K562 (cell line): Measurements from ENCODE around the gene RELL2. TPM values are rescaled to one million over a fixed set of nuclear protein-coding genes. Genes with fewer than 3 reads are reported as not detected.

ENCODE experiments used
- ETS2 ChIP-seq: IDR thresholded peaks from 2 replicates; pipeline ENCODE4 v1.6.1; 2016; ENCODE audit warnings: borderline replicate concordance, missing genetic modification characterization, mild to moderate bottlenecking, moderate library complexity, missing compliant biosample characterization; ENCODE audit not compliant: poor library complexity, severe bottlenecking
- GABPA ChIP-seq: fragments of 200-800 bp; sonication (Bioruptor generic); conservative IDR thresholded peaks from 2 replicates; pipeline ENCODE4 v1.6.1; 2016; ENCODE audit warnings: low read depth, missing genetic modification characterization, missing compliant biosample characterization
- HDAC1 ChIP-seq, 2 experiments: fragments of 450-650 bp; IDR thresholded peaks; 2 replicates each; pipeline ENCODE4 v1.6.1; 2016 to 2017; ENCODE audit warnings: inconsistent platforms in 1 of 2, mild to moderate bottlenecking in 1 of 2, moderate library complexity in 1 of 2
- HDGF ChIP-seq: fragments of 450-650 bp; IDR thresholded peaks from 2 replicates; pipeline ENCODE4 v1.6.1; 2016
- JUND ChIP-seq, 2 experiments: IDR thresholded peaks; 2 replicates in 1 of 2; 3 replicates in 1 of 2; pipeline ENCODE4 v1.6.1; 2011; ENCODE audit warnings: borderline replicate concordance in 2 of 2, low read depth in 2 of 2, low read length in 2 of 2, improper control_type of control experiment in 1 of 2, missing biosample characterization in 1 of 2, missing genetic modification characterization in 1 of 2, missing genetic modification reagents in 1 of 2
- MYC ChIP-seq, 2 experiments: fragments of 250-450 bp in 1 of 2; sonication (Bioruptor Pico) in 1 of 2; IDR thresholded peaks; 2 replicates each; pipeline versions ENCODE4 v1.5.1 to v1.6.1; 2012 to 2021; ENCODE audit warnings: low read depth in 2 of 2, borderline replicate concordance in 1 of 2, improper control_type of control experiment in 1 of 2, low read length in 1 of 2, mild to moderate bottlenecking in 1 of 2, moderate library complexity in 1 of 2
- SP1 ChIP-seq: sonication (generic); formaldehyde crosslinking; IDR thresholded peaks from 2 replicates; pipeline ENCODE4 v1.8.1; 2022; ENCODE audit warnings: mild to moderate bottlenecking, missing genetic modification reagents
- TAF1 ChIP-seq: IDR thresholded peaks from 2 replicates; pipeline ENCODE4 v1.6.1; 2011; ENCODE audit warnings: mild to moderate bottlenecking, low read length, moderate library complexity; ENCODE audit not compliant: insufficient read depth, control insufficient read depth, severe bottlenecking; ENCODE audit errors: extremely low read depth
- ZNF77 ChIP-seq: fragments of 250-450 bp; sonication (Bioruptor Pico); IDR thresholded peaks from 2 replicates; pipeline ENCODE4 v1.5.0; 2020
- polyA plus RNA-seq, 8 experiments: library from polyadenylated mRNA; depleted of rRNA in 4 of 8; stranded (reverse) in 5 of 8; unstranded in 3 of 8; fragments of >200 nt; fragmentation: Nextera tagmentation in 2 of 8; fragmentation: Illumina TruSeq in 1 of 8; extraction: Ambion mirVana in 2 of 8; extraction: Trizol in 1 of 8; gene quantifications; 2 replicates each; pipeline versions ENCODE4 v1.2.1 to v1.2.3, GENCODE V29; 2011 to 2014; ENCODE audit warnings: inconsistent platforms in 1 of 8, missing spikeins in 1 of 8
- total RNA-seq, 7 experiments: library from RNA; depleted of rRNA in 6 of 7; stranded (reverse); fragments of >200 nt in 6 of 7; fragmentation: Illumina TruSeq in 2 of 7; extraction: Trizol in 2 of 7; gene quantifications; 2 replicates each; pipeline versions ENCODE4 v1.2.1 to v1.2.3, GENCODE V29; 2011 to 2021; ENCODE audit warnings: low replicate concordance in 1 of 7
- TF ChIP-seq, protein P1 (sequence below): sonication (generic); formaldehyde crosslinking; IDR thresholded peaks from 2 replicates; pipeline ENCODE4 v1.8.0; 2022; ENCODE audit warnings: missing genetic modification reagents, mild to moderate bottlenecking, moderate library complexity, borderline replicate concordance
- TF ChIP-seq, protein P2 (sequence below): fragments of 200-800 bp; sonication (Bioruptor generic); IDR thresholded peaks from 2 replicates; pipeline ENCODE4 v1.6.1; 2016; ENCODE audit warnings: missing genetic modification characterization, missing compliant biosample characterization
- TF ChIP-seq, protein P3 (sequence below), 3 experiments: fragments of 200-800 bp in 1 of 3; fragments of 250-450 bp in 1 of 3; fragments of 450-650 bp in 1 of 3; sonication (Bioruptor Pico) in 1 of 3; sonication (Bioruptor generic) in 1 of 3; formaldehyde crosslinking in 1 of 3; IDR thresholded peaks; 2 replicates each; pipeline versions ENCODE4 v1.6.1 to v1.8.0; 2016 to 2022; ENCODE audit warnings: mild to moderate bottlenecking in 2 of 3, missing genetic modification characterization in 2 of 3, missing compliant biosample characterization in 1 of 3, moderate library complexity in 1 of 3

Gene RELL2
- total and polyA plus RNA-seq, 9 of the 15 experiments (the other 6 are each of a cell fraction or from before 2014, with no cell fraction given), result 0.06 to 36.0 (median 14.3) TPM

DNA sequence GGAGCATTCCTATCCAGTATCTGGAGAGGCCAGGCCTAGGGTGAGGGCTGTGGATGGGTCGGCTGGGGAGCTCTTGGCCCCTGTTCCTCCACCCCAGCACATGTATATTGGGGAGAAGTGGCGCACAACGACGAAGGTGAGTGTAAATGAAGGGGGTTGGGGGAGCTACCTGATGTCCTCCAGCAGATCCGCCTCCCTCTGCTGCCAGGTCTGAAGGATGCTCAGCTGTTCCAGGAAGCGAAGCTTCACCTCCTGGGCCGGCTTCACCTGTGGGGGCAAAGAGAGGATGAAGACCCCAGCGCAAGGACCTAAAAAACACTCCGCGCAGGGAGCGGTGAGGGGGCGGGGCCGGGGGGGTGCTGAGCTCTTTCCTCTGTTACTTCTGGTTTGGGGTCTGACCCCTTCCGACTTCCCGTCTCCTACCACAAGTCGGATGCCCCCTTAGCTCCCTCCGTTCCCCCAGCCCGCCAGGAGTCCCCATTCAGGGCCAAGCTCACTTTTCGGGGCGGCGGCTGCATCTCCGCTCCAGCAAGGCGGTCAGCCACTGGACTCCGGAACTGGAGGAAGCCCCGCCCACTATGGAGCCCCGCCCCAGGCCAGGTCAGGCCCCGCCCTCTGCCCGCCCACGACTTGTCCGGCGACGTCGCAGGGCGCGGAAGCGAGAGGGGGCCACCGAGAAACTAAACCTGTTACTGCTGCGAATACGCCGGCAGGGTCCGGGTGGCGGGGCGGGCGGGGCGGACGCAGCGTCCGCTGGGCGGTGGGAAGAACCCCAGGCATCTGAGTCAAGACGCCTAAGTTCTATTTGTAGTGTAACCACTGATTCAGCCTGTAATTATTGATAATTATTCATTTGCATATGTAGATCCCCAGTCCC lies 14.3 kb downstream of the RELL2 start, which contains the start of gene FCHSD1 (continued):
- TF ChIP-seq ETS2 (tag), result no peak
- no peak for TF ChIP-seq ZNF77 (CRISPR knock-in tag)
- TF ChIP-seq MYC (IDR thresholded peaks at IDR 0.05; ENCODE audit: low read depth, low read length), result no peak
- TF ChIP-seq MYC (CRISPR knock-in tag; IDR thresholded peaks at IDR 0.05; ENCODE audit: borderline replicate concordance, low read depth), result no peak
- TF ChIP-seq HDGF, result no peak
- TF ChIP-seq, protein P1, sequence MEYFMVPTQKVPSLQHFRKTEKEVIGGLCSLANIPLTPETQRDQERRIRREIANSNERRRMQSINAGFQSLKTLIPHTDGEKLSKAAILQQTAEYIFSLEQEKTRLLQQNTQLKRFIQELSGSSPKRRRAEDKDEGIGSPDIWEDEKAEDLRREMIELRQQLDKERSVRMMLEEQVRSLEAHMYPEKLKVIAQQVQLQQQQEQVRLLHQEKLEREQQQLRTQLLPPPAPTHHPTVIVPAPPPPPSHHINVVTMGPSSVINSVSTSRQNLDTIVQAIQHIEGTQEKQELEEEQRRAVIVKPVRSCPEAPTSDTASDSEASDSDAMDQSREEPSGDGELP (CRISPR knock-in tag), result 0 out of 2 replicates have a peak, but pooled peaks have one; percentile 31
- TF ChIP-seq GABPA (tag), result peak; percentile 39; the same call in 1 of the 2 replicates
- TF ChIP-seq SP1, result peak; percentile 81
- TF ChIP-seq JUND (IDR thresholded peaks at IDR 0.05; ENCODE audit: borderline replicate concordance, low read depth, low read length), result no peak
- no peak for TF ChIP-seq JUND (tag; IDR thresholded peaks at IDR 0.05; ENCODE audit: borderline replicate concordance, low read depth, low read length)
- TF ChIP-seq TAF1, result peak; percentile 65
- peak in 1 of 2 experiments; percentile 33; a peak in 1 of 4 replicates for TF ChIP-seq HDAC1 (IDR thresholded peaks at IDR 0.05)
- TF ChIP-seq, protein P2, sequence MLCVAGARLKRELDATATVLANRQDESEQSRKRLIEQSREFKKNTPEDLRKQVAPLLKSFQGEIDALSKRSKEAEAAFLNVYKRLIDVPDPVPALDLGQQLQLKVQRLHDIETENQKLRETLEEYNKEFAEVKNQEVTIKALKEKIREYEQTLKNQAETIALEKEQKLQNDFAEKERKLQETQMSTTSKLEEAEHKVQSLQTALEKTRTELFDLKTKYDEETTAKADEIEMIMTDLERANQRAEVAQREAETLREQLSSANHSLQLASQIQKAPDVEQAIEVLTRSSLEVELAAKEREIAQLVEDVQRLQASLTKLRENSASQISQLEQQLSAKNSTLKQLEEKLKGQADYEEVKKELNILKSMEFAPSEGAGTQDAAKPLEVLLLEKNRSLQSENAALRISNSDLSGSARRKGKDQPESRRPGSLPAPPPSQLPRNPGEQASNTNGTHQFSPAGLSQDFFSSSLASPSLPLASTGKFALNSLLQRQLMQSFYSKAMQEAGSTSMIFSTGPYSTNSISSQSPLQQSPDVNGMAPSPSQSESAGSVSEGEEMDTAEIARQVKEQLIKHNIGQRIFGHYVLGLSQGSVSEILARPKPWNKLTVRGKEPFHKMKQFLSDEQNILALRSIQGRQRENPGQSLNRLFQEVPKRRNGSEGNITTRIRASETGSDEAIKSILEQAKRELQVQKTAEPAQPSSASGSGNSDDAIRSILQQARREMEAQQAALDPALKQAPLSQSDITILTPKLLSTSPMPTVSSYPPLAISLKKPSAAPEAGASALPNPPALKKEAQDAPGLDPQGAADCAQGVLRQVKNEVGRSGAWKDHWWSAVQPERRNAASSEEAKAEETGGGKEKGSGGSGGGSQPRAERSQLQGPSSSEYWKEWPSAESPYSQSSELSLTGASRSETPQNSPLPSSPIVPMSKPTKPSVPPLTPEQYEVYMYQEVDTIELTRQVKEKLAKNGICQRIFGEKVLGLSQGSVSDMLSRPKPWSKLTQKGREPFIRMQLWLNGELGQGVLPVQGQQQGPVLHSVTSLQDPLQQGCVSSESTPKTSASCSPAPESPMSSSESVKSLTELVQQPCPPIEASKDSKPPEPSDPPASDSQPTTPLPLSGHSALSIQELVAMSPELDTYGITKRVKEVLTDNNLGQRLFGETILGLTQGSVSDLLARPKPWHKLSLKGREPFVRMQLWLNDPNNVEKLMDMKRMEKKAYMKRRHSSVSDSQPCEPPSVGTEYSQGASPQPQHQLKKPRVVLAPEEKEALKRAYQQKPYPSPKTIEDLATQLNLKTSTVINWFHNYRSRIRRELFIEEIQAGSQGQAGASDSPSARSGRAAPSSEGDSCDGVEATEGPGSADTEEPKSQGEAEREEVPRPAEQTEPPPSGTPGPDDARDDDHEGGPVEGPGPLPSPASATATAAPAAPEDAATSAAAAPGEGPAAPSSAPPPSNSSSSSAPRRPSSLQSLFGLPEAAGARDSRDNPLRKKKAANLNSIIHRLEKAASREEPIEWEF (CRISPR knock-in tag), result no peak
- TF ChIP-seq, protein P3, sequence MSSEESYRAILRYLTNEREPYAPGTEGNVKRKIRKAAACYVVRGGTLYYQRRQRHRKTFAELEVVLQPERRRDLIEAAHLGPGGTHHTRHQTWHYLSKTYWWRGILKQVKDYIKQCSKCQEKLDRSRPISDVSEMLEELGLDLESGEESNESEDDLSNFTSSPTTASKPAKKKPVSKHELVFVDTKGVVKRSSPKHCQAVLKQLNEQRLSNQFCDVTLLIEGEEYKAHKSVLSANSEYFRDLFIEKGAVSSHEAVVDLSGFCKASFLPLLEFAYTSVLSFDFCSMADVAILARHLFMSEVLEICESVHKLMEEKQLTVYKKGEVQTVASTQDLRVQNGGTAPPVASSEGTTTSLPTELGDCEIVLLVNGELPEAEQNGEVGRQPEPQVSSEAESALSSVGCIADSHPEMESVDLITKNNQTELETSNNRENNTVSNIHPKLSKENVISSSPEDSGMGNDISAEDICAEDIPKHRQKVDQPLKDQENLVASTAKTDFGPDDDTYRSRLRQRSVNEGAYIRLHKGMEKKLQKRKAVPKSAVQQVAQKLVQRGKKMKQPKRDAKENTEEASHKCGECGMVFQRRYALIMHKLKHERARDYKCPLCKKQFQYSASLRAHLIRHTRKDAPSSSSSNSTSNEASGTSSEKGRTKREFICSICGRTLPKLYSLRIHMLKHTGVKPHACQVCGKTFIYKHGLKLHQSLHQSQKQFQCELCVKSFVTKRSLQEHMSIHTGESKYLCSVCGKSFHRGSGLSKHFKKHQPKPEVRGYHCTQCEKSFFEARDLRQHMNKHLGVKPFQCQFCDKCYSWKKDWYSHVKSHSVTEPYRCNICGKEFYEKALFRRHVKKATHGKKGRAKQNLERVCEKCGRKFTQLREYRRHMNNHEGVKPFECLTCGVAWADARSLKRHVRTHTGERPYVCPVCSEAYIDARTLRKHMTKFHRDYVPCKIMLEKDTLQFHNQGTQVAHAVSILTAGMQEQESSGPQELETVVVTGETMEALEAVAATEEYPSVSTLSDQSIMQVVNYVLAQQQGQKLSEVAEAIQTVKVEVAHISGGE (CRISPR knock-in tag; IDR thresholded peaks at IDR 0.05), result 0 out of 6 replicates have a peak, but pooled peaks of 1 of the 3 experiments have one; percentile 57
